Peyer's patch (tissue), 4 donors: ENCODE data around the gene CCL28. TPM values are rescaled to one million over a fixed set of nuclear protein-coding genes. Genes with fewer than 3 reads are reported as not detected.

ENCODE experiments used
- DNase-seq, 3 donors: peaks; one replicate each; pipeline ENCODE4 v3.0.0-alpha.2; 2017 to 2019
- H3K27ac ChIP-seq, 4 donors: fragments of 200-600 bp; sonication (generic); one replicate each; pipeline ENCODE4 v1.5.1; 2016 to 2019
- H3K27me3 ChIP-seq, 2 donors: fragments of 200-600 bp; sonication (generic); one replicate each; pipeline ENCODE4 v1.5.1; 2019
- H3K36me3 ChIP-seq, 3 donors: fragments of 200-600 bp; sonication (generic); one replicate each; pipeline ENCODE4 v1.5.1; 2016 to 2019
- H3K4me1 ChIP-seq, 4 donors: fragments of 200-600 bp; sonication (generic); one replicate each; pipeline ENCODE4 v1.5.1; 2016 to 2019
- H3K4me3 ChIP-seq, 4 donors: fragments of 200-600 bp; sonication (generic); 1 replicate in 3 of 4; 2 replicates in 1 of 4; pipeline ENCODE4 v1.5.1; 2016 to 2019; ENCODE audit warnings: mild to moderate bottlenecking in 1 of 4
- H3K9me3 ChIP-seq, 4 donors: fragments of 200-600 bp; sonication (generic); one replicate each; pipeline ENCODE4 v1.5.1; 2016 to 2019; ENCODE audit warnings: mild to moderate bottlenecking in 1 of 4
- CTCF ChIP-seq, 6 experiments: fragments of 450-650 bp in 4 of 6; fragments of 200-600 bp in 2 of 6; sonication (generic) in 1 of 6; IDR thresholded peaks; one replicate each; pipeline ENCODE4 v1.5.1; 2017 to 2019; ENCODE audit warnings: antibody characterized with exemption in 6 of 6, mild to moderate bottlenecking in 3 of 6, moderate library complexity in 1 of 6
- POLR2A ChIP-seq, 2 donors: fragments of 450-650 bp; IDR thresholded peaks; one replicate each; pipeline ENCODE4 v1.5.1; 2017; ENCODE audit warnings: antibody characterized with exemption in 2 of 2, mild to moderate bottlenecking in 2 of 2, moderate library complexity in 2 of 2
- total RNA-seq, 4 donors: library from RNA; depleted of rRNA; stranded (reverse); fragments of >200 nt; gene quantifications; one replicate each; pipeline ENCODE4 v1.1.0, GENCODE V29; 2016

Gene CCL28
- total RNA-seq, 4 donors from 2014 or later, result 5.5 to 22.3 (median 13.0) TPM

- no peak for DNase-seq
- Histone ChIP-seq H3K4me1 (no peaks in the 10 kb centered on the region), H3K36me3 (no peaks in the 10 kb centered on the region), H3K4me3 (no peak overlapping the region), H3K27ac (no peak overlapping the region), H3K9me3 (peaks cover 0 to 13% (median 6%) of the 10 kb centered on the region in 4 donors), H3K27me3 (no peaks in the 10 kb centered on the region)
- TF ChIP-seq CTCF (IDR thresholded peaks at IDR 0.05), result no peak
- no peak for TF ChIP-seq POLR2A (IDR thresholded peaks at IDR 0.05)
Measured at GRCh38 chr5:43338862-43339261, 73.3 kb downstream of the CCL28 start.

GRCh38 chr5:43336159-43336558, 76.0 kb downstream of the CCL28 start:
- no peak for TF ChIP-seq CTCF (IDR thresholded peaks at IDR 0.05)
- no peak for TF ChIP-seq POLR2A (IDR thresholded peaks at IDR 0.05)
- Histone ChIP-seq H3K4me3 (no peak overlapping the region), H3K27me3 (no peaks in the 10 kb centered on the region), H3K9me3 (peaks cover 0 to 13% (median 6%) of the 10 kb centered on the region in 4 donors), H3K4me1 (no peaks in the 10 kb centered on the region), H3K27ac (no peak overlapping the region), H3K36me3 (no peaks in the 10 kb centered on the region)
- no peak for DNase-seq

DNA sequence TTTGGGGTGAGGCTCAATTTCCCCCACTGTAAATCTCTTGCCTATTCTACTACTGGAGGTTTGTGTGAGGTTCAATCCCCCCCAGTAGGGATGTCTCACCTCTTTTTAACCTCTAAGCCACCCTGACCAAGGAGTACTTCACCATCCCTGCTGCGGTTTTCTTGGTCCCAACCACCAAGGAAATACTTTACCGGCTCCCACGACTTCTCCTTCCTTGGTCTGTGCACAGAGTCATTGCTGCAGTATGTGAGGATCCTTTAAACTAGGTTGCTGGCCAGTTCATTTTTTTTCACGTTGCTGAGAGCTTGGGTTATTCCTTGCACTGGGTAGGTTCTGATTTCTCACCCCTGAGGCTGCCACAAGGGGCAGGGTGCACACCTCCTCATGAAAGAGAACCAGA, 76.5 kb downstream of the CCL28 start:
- no peak overlapping the region for H3K4me3 ChIP-seq
- peaks cover 0 to 13% (median 4%) of the 10 kb centered on the region in 4 donors for H3K9me3 ChIP-seq
- H3K27ac ChIP-seq, result no peak overlapping the region
- DNase-seq, result no peak
- H3K4me1 ChIP-seq, result no peaks in the 10 kb centered on the region
- TF ChIP-seq POLR2A (IDR thresholded peaks at IDR 0.05) (no peak), CTCF (IDR thresholded peaks at IDR 0.05) (no peak)
- H3K36me3 ChIP-seq, result no peaks in the 10 kb centered on the region
- no peaks in the 10 kb centered on the region for H3K27me3 ChIP-seq

DNA sequence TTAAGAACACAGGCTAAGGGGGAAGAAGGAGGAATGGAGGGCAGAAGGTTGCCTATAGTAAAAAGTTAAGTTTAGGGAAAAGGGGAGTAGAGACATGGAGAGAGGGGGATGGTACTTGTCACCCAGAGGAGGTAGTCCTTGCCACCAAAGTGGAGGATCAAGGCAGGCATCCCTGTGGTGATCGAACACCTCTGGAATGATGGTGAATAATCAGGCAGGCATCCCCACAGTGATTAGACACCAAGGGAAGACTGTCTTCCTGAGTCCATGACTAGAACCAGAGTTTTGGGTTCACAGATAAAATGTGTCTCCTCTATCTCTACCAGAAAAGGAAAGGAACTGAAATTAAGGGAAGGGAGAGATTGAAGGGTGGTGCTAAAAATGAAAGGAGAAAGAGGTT, 79.8 kb downstream of the CCL28 start:
- H3K9me3 ChIP-seq, result peaks cover 0 to 13% (median 4%) of the 10 kb centered on the region in 4 donors
- H3K27ac ChIP-seq, result no peak overlapping the region
- no peak for DNase-seq
- no peaks in the 10 kb centered on the region for H3K36me3 ChIP-seq
- no peaks in the 10 kb centered on the region for H3K4me1 ChIP-seq
- TF ChIP-seq POLR2A (IDR thresholded peaks at IDR 0.05) (no peak), CTCF (IDR thresholded peaks at IDR 0.05) (no peak)
- no peaks in the 10 kb centered on the region for H3K27me3 ChIP-seq
- no peak overlapping the region for H3K4me3 ChIP-seq

Other genes with a start within 250 kb of the CCL28 start
- gene NIM1K, start 220.2 kb downstream of the CCL28 start, total RNA-seq, result not detected
- 100 to 1,000 TPM in 1 of 4 donors, 10 to 100 TPM in 3; 26.4 to 107 (median 66.4) TPM for gene HMGCS1, start 99.0 kb downstream of the CCL28 start, total RNA-seq
- gene TMEM267, start 71.5 kb upstream of the CCL28 start, total RNA-seq, result 1 to 10 TPM; 3.3 to 5.8 (median 4.7) TPM
- gene C5orf34, start 102.8 kb upstream of the CCL28 start, total RNA-seq, result 1 to 10 TPM in 2 of 4 donors, under 1 TPM in 2; 0.47 to 7.4 (median 1.3) TPM
- gene PAIP1, start 144.7 kb upstream of the CCL28 start, total RNA-seq, result 10 to 100 TPM; 45.9 to 61.1 (median 48.9) TPM
- 10 to 100 TPM; 30.5 to 59.7 (median 44.5) TPM for gene NNT, start 190.8 kb upstream of the CCL28 start, total RNA-seq